ENCODE data around the gene DENND2C.

GRCh38 chr1:114651893-114652292, 18.0 kb downstream of the DENND2C start:
- TF ChIP-seq, protein P1, sequence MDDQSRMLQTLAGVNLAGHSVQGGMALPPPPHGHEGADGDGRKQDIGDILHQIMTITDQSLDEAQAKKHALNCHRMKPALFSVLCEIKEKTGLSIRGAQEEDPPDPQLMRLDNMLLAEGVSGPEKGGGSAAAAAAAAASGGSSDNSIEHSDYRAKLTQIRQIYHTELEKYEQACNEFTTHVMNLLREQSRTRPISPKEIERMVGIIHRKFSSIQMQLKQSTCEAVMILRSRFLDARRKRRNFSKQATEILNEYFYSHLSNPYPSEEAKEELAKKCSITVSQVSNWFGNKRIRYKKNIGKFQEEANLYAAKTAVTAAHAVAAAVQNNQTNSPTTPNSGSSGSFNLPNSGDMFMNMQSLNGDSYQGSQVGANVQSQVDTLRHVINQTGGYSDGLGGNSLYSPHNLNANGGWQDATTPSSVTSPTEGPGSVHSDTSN (IDR thresholded peaks at IDR 0.05), result no peak
- TF ChIP-seq, protein P2, sequence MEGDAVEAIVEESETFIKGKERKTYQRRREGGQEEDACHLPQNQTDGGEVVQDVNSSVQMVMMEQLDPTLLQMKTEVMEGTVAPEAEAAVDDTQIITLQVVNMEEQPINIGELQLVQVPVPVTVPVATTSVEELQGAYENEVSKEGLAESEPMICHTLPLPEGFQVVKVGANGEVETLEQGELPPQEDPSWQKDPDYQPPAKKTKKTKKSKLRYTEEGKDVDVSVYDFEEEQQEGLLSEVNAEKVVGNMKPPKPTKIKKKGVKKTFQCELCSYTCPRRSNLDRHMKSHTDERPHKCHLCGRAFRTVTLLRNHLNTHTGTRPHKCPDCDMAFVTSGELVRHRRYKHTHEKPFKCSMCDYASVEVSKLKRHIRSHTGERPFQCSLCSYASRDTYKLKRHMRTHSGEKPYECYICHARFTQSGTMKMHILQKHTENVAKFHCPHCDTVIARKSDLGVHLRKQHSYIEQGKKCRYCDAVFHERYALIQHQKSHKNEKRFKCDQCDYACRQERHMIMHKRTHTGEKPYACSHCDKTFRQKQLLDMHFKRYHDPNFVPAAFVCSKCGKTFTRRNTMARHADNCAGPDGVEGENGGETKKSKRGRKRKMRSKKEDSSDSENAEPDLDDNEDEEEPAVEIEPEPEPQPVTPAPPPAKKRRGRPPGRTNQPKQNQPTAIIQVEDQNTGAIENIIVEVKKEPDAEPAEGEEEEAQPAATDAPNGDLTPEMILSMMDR (IDR thresholded peaks at IDR 0.05), result no peak
- TF ChIP-seq RNF2 (IDR thresholded peaks at IDR 0.05; ENCODE audit: borderline replicate concordance, low read depth), result no peak
- TF ChIP-seq, protein P3, sequence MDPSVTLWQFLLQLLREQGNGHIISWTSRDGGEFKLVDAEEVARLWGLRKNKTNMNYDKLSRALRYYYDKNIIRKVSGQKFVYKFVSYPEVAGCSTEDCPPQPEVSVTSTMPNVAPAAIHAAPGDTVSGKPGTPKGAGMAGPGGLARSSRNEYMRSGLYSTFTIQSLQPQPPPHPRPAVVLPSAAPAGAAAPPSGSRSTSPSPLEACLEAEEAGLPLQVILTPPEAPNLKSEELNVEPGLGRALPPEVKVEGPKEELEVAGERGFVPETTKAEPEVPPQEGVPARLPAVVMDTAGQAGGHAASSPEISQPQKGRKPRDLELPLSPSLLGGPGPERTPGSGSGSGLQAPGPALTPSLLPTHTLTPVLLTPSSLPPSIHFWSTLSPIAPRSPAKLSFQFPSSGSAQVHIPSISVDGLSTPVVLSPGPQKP (IDR thresholded peaks at IDR 0.05; ENCODE audit: low read depth, low read length), result no peak
- no peak for TF ChIP-seq NPAS2 (CRISPR knock-in tag; IDR thresholded peaks at IDR 0.05; ENCODE audit: borderline replicate concordance)
- no peak for TF ChIP-seq SREBF2 (IDR thresholded peaks at IDR 0.05)
- no peak for TF ChIP-seq MYC (IDR thresholded peaks at IDR 0.05; ENCODE audit: borderline replicate concordance, low read length)
- TF ChIP-seq POLR2A (IDR thresholded peaks at IDR 0.05; ENCODE audit: low read length), result no peak
